NCI-H146 treated with DMSO at 0.1 percent for 48 hours (cell line): Measurements from ENCODE around the gene LIPT2.
"Not testable (repeated sequence)": the region's sequence is repeated elsewhere in the genome, so short reads cannot be mapped to it uniquely, and the experiment has no call there.

ENCODE experiments used
- DNase-seq: peaks from one replicate; lab custom pipeline; 2025; ENCODE audit not compliant: unreplicated experiment; lab: John Stamatoyannopoulos, UW

The LIPT2 gene

DNA sequence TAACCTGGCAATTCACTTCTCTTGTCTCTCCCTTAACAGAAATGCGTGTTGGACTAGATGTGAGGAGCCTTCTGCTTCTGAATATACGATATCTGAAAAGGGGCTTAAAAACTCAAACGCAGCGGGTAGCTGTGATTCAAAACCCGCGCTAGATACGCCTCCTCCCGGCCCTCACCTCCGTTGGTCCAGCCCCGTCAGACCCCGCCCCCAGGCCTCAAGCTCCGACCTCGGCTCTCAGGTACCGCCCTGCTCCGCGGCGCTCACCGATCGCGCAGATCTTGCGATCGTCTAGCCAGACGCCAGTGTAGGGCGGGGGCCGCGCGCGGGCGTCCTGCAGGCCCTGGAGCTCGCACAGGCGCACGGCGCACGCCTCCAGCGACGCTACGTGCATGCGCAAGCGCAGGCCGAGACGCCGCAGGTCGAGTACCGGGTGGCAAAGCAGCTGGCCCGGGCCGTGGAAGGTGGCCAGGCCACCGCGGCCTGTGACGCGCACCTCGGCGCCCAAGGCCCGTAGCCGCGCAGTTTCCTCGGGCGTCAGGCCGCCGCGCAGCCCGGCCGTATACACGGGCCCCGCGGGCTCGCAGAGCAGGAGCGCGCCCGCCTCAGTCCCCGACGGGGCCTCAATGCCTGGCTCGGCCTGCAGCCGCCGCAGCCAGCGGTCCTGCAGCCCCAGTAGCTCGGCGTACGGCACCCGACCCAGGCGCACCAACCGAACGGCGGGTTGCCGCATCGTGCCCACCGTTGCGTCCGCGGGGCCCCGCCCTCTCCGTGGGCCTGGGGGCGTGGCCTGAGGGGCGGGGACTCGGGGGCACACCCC lies at the start of gene LIPT2:
TSS of gene LIPT2 (minus strand) at position 751 of the 817 bp plus-strand sequence. CDS start at position 730, 21 bp downstream.
- DNase-seq = peak; percentile 86

DNA sequence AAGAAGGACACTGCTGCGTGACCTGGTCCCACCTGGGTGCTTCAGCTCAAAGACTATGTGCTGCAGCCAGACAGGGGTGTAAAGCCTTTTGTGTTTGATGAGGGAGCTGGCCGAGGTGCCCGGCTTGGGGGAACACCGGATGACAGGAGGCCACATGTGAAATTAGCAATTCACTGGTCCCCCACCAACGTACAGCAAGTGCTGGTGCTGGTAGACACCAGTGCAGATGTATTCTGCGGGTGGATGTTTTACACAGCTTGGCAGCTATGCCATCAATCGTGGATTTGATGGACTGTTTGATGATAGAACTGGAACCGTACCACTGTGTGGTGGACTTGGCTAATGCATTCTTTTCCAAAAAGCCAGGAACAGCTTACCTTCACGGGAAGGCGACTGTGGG lies 47.9 kb upstream of the LIPT2 start:
- DNase-seq = no peak

DNA sequence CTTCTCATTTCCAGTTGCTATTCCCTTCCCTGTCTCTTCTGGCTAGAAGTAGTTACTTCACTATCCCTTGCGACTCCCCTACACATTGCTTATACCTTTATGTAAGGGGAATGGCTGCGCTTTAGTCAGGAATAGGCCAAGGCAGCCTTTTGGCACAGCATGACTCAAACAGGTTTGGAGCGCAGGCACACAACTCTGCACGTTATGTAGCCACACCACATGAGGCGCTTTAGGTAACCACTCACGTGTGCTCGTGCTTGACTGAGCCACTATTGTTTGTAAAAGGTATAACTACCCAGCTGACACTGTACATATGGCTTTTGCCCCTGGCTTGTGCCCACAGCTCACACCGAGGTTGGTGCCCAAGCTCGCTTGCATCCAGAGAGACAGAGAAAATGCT lies 46.7 kb upstream of the LIPT2 start:
- no peak for DNase-seq

DNA sequence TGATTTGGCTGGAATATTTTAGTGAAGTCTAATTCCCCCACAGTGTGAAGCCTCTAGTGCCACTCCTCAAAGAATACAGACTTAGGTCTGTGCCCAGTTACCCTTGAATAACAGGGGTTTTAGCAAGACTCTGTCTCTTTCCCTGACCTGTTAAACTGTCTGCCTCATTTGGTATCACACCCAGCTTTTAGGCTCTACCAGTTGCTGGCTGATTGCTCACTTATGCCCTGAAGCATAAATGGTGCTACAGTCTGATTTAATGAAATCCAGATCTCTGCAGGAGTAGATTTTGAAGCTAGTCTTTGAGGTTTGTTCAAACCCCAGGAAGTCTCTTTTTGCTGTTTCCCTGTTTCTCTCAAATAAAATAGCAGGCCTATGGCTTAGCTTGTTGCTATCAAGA lies 45.2 kb upstream of the LIPT2 start:
- DNase-seq = no peak

DNA sequence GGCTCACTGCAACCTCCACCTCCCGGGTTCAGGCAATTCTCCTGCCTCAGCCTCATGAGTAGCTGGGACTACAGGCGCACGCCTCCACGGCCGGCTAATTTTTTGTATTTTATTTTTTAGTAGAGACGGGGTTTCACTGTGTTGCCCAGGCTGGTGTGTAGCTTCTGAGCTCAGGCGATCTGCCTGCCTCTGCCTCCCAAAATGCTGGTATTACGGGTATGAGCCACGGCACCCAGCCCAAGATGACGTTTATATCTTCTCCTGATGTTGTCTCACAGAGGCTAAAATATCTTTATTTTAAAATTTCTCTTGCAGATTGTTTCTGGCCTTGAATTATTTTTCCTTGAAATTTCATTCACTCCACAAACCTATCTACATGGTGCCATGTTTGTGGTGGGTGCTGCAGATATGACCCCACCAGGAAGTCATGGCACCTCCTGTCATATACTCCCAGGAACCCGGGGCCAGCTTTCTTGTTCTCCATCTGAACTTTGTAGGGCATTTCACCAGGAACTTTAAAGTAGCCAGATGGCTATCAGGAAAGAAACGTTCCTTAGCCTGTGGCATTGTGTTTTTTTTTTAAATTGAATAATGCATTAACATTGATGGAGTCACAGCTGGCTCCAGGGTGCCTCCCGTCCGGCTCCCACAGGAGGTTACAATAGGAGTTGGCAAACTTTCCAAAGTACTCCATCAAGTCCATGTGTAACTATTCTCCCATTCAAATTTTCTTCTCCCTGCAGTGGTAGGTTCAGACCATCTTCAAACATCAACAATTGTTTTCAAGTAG lies 42.0 kb upstream of the LIPT2 start:
- no peak for DNase-seq

DNA sequence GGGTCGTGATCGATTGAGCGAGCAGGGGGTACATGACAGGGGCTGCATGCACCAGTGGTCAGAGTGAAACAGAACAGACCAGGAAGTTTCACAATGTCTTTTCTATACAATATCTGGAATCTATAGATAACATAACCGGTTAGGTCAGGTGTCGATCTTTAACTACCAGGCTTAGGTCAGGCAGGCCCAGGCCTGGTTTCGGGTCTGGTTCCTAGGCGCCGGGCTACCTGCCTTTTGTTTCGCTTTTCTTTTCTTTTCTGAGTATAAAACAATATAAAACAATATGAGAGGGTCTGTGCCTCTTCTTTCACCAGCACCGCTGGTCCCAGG lies 41.4 kb upstream of the LIPT2 start:
- not testable (repeated sequence) for DNase-seq

DNA sequence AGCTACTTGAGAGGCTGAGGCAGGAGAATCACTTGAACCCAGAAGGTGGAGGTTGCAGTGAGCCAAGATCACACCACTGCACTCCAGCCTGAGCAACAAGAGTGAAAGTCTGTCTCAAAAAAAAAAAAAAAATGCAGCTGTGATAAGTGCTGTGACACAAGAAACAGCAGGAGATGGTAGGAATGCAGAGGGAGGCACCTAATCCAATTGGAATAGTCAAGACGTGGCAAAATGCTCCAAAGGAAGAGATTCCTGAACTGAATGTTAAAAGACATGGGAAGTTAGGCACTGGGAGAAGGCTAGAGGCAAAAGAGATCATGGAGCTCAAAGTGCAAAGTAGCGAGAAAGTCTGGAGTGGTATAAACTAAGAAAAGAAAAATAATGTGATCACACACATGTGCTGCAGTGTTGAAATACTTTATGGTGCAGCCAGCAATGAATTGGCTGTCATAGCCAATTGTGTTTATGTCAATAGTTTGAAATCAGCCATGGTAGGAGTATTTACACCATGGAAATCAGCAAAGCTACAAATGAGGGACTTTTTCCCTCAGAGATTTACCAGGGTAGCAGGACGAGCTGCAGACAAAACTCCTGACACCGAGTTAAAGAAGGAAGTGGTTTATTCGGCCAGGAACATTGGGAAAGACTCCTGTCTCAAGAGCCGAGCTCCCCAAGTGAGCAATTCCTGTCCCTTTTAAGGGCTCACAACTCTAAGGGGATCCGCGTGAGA lies 40.9 kb upstream of the LIPT2 start:
- no peak for DNase-seq

DNA sequence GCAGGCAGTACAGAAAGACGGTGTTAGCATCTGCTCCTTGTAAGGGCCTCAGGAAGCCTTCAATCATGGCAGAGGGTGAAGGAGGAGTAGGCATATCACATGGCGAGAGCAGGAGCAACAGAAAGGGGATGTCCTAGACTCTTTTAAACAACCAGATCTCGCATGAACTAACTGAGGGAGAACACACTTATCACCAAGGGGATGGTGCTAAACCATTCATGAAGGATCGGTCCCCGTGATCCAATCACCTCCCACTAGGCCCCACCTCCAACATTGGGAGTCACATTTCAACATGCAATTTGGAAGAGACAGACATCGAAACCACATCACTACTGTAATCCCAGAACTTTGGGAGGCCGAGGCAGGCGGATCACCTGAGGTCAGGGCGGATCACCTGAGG lies 39.9 kb upstream of the LIPT2 start:
- DNase-seq = no peak

DNA sequence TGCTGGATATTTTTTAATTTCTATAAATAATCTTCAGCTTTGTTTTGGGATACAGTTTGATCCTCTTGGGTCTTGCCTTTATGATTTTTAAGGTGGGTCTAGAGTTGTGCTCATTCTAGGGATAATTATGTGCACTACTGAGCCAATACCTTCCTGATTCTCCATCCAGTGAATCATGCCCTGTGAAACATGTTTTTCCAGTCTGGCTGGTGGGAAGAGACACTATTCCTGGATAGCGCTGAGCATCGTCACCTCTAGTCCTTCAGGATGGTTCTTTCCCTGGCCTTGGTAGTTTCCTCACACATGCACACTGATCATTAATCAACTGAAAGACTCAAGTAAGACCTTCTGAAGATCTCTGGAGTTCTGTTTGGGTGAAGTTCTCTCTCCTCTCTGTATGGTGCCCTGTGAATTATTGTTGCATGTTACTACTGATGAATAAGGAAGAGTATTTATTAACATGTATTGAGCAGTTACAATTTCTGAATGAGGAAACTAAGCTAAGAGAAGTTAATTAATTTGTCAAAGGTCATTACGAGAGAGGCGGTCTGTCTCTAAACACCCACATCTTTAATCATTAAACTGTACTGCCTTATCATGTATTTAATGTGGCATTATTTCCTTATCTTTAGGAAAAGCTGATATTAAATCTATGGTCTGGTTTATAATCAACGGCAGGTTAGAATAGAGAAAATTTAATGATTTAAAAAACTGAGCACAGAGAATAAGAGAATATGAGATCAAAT lies 39.1 kb upstream of the LIPT2 start:
- no peak for DNase-seq

DNA sequence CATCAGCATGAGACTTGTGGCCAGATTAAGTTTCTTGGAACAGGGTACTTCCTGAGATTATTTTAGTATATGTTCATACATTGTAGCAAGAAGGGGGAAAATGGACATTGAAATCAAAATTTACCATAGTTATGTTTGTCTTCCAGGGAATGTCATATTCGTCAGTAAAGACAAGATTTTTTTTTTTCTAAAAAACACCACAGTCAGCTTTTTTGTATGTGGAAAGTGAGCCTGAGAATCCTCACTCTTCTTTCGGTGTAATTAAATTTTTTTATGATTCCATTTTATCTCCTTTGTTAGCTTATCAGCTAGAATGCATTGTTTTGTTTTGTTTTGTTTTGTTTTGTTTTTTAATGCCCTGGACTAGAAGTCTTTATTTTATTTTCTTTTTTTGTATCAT lies 31.5 kb upstream of the LIPT2 start:
- no peak for DNase-seq

DNA sequence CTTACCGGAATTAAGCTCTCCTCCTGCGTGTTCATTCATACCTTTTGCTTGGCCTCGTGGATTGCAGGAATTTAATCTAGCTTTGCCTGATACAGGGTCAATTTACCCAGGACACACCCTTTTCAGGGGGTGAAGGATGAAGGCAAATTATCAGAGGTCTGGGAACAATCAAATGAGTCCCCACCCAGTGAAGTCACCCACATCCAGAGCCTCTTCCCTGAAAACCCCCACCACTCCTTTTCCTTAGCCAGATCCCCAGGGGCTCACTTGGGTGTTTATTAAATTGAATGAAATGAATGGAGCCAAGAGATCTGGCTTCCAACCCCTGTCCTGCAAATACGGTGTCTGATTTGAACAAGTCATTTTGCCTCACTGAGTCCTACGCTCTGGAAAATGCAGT lies 31.0 kb upstream of the LIPT2 start:
- DNase-seq = no peak

DNA sequence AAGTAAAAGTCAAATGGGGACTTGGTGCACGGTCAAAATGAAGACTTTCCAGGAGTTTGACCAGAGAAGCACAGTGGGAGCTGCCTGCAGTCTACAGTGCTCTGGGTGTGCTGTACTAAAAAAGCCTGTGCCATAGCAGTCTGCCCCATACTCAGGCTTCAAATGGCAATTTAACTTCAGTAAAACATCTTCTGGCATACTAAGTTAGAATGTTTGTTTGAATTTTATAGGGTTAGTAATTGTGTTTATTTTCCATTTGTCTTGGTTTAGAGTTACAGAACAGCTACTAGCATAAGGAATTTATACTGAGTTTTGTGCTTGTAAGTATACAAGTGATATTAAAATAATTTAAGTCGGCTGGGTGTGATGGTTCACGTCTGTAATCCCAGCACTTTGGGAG lies 29.3 kb upstream of the LIPT2 start:
- DNase-seq = no peak

DNA sequence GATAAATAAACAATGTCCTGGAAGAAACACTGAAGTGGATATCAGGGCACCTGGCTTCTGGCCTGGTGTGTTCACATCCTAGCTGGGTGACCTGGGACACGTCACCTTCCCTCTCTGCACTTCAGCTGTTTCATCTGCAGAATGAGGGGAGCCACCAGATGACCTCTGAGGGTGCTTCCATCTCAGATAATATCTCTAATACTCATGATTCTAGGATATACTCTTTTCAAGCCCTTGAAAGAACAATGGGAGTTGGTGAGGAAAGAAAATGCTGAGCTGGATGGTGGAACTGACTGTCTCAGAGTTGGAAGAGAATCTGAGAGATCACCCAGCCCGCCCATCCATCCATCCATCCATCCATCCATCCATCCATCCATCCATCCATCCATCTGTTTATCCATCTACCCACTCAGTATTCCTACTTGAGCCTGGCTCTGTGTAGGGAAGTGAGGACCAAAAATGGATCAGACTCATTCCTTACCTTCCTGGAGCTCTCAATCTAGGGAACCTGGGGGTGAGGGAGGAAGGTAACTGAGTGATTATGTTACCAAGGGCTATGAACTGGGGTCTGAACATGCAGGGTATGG lies 28.2 kb upstream of the LIPT2 start:
- no peak for DNase-seq

DNA sequence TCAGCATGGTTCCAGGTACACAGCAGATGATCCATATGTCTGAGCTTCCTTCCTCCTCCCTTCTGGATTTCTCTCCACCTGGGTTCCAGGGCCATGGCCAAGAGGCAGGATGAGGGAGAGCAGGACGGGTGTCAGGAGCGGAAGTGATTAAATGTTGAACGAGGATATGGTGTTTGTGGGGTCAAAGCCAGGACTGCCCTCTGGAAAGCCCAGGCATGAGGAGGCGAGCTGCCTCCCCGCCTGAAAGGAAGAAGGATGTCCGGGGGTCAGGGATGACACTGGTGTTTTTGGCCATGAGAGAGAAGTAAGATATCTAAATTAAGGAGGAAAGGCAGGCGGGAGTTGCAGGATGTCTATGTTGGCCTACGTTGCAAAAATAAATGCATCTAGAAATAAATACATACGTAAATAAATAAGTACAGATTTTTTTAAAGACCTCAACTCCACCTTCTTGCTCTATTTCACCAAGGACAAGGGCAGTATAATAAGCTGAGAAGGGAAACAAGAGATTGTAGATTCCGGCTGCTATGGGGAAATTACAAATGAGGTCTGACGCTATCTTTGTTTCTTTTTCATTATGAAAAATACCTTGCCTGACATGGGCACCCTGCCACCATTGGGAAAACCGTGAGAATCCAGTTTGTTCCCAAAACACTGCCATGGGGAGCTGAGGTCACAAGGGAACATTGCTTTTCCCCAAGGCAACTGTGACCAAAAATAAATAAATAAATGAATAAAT lies 27.6 kb upstream of the LIPT2 start:
- no peak for DNase-seq

DNA sequence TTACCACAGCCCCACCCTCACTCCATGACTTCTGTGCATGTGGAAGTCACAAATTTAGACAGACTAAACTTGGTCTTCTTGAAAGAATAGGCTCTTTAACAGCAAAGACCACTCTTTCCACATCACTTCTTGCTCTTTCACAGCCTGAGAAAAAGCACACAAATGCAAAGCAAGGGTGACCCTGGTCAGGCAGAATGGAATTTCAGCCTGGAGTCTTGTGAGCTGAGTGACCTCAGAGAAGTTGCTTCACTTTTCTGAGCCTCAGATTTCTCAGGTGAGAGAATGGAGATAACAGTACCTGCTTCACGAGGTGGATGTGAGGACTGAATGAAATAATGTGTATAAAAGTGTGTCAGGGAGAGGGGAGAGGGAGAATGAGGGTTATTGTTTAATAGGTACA lies 26.8 kb upstream of the LIPT2 start:
- DNase-seq = no peak

DNA sequence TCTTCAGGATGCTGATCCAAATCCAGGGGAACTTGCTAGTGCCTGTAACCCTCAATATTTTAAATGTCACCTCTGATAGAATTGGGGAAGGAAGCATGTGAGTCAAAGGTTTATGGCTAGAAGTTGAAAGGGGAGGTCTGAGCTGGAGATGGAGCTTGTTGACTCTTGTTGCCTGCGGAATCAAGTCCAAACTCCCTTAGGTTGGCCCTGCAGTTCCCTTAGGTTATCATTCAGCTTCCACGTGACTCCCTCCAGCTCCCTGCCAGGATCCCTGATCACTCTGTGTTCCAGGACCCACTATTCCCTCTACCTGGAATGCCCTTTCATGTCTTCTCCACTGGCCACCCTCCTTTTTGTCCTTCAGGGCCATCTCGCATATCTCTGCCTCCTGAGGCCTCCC lies 26.2 kb upstream of the LIPT2 start:
- no peak for DNase-seq

DNA sequence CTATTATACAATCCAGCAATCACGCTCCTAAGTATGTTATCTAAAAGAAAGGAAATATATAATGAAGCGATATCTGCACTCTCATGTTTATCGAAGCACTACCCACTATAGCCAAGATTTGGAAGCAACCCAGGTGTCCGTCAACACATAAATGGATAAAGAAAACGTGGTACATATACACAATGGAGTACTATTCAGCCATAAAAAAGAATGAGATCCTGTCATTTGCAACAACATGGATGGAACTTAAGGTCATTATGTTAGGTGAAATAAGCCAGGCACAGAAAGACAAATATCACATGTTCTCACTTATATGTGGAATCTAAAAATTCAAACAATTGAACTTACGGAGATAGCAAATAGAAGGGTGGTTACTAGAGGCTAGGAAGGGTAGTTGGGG lies 24.1 kb upstream of the LIPT2 start:
- DNase-seq = not testable (repeated sequence)

DNA sequence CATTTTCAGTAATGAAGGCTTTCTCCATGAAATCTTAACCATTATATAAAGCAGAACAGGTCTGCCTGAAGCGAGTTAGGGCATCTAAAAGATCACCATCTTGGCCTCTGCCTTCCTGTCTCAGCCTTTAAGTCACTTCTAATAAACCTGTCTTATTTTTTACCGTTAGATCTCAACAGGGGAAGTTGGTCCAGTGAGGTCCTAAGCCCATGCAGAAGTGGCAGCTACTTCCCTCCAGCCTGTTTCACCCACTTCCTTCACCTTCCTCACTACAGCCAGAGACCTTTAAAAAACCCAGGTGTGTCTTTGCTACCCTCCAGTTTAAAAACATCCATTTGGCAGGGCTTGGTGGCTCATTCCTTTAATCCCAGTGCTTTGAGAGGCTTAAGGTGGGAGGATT lies 14.1 kb upstream of the LIPT2 start:
- no peak for DNase-seq

DNA sequence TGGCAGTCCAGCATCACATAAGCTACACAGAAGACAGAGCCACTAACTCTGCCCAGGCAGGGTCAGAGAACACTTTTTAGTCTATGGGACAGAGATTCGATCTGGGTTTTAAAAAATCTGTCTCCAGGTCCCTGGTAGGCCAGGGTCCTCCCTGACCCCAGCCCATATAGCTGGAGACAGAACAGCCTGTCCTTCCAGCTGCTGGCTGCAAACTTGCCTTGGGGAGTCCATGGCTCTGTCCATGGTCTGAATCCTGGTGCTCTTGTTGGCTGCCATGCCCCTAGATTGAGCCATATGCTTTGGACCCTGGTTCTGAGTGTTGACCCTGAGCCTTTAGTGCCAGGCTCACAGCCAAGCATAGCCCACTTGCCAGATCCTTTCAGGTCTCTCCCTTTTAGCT lies 13.3 kb upstream of the LIPT2 start:
- DNase-seq = no peak

DNA sequence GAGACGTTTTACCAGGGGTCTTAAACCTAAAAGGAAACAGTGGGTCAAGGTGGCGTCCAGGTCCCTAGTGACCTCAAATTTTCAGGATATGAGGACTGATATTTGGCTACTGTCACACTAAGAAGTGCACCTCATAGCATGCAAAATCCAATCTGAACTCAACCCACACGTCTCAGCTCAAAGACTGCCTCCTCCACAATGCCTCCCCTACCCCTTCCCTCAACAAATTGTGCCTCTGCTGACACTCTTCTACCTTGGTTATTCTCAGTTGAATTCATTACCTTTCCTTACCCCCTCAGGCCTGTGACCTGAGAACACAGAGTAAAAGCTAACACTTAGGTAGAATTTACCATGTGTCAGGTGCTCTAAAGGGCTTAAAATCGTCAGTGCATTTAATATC lies 12.4 kb upstream of the LIPT2 start:
- no peak for DNase-seq
